Right lung (tissue), 5 donors: ENCODE results near the gene PCBD2. TPM values are rescaled to one million over a fixed set of nuclear protein-coding genes. Genes with fewer than 3 reads are reported as not detected.
"Not testable (repeated sequence)": the region's sequence is repeated elsewhere in the genome, so short reads cannot be mapped to it uniquely, and the experiment has no call there.

Source experiments
- DNase-seq, 2 donors: peaks; one replicate each; pipeline ENCODE4 v3.0.0-alpha.2; 2013
- polyA plus RNA-seq, 5 donors: library from polyadenylated mRNA; unstranded; fragments of 120-200 nt; gene quantifications; one replicate each; pipeline versions ENCODE4 v1.2.1 to v1.2.3, GENCODE V29; 2013; ENCODE audit warnings: inconsistent platforms in 1 of 5, low replicate concordance in 1 of 5; ENCODE audit not compliant: insufficient read length in 5 of 5, insufficient read depth in 1 of 5

Gene PCBD2
- polyA plus RNA-seq, 5 donors = 10.8 to 16.1 (median 14.1) TPM

DNA sequence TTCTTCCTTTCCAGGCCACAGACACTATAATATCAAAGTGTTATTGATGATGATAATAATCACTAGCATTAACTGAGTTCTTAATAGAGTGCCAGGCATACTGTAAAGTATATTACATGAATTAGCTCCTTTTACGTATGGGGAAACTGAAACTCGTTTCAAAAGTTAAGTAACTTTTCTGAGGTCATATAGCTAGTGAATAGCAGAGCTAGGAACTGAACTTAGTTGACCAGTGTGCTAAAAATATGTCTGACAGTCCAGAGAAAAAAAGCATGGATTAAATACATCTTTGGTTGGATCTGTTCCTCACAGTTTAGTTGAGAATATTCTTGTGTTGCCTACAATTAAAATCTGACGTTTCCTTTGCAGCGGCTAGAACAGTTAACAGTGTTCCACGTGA, 44.4 kb downstream of the PCBD2 start:
- DNase-seq = no peak

DNA sequence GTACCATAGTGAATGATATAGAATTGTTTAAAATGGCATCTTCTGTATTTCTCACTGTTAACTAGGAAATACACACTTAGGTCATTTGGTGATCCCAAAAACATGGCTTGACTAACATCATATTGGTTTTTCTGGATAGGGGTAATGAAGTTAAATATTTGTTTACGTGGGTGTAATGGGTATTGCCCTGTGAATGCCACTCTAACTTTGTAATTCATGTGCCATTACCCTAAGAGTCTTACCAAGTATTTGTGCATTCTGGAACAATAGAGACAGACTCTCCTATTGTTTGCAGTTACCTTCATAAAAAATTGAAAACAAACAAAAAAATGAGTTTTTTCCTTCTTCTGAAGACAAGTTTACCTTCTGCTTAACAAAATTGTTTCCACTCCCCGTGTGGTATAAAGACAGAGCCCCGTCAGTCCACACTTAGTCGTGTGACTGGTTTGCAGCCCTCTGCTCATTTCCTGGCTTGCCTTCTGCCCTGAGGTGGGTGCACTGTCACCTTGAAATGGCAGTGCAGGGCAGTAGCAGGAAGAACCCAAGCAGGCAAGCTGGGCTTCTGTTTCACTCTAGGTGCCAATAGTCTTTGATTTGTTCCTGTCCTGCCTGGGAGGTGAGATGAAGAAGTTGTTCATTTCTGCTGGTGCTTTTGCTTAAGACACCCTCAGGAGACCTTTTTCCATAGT, 53.1 kb downstream of the PCBD2 start:
- no peak for DNase-seq

DNA sequence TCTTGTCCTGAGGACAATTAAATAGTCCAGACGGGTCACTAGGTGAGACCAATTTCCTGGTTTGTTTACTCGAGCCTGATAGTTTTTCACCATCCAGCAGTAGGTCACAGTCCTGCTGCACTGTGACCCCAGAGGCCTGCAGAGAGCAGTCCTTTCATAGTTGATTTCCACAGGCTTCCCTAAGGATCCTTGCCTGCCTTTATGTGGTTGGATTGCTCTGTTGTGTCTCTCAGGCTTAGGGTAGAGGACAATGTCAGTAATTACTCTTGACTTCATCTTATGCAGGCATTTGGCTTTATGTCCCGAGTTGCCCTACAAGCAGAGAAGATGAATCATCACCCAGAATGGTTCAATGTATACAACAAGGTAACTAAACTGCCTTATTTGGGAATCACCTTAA, 53.8 kb downstream of the PCBD2 start:
- no peak for DNase-seq

DNA sequence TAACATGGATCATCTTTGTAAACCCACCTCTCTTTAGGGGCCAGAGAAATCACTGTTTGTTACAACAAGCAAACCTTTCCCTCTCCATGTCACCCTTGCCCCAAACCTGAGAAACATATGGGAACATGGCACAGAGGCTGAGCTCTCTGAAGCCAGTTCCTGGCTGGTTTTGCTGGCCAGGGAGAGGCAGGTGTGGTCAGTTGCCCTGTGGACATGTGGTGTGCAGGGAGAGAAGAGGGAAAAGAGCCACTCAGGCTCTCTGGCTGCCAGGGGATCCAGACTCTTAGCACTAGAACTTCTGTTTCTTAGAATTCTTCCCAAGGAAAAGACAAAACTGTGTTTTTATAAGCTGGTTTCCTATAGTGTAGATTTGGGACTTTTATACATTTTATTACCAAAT, 58.2 kb downstream of the PCBD2 start:
- DNase-seq = no peak

DNA sequence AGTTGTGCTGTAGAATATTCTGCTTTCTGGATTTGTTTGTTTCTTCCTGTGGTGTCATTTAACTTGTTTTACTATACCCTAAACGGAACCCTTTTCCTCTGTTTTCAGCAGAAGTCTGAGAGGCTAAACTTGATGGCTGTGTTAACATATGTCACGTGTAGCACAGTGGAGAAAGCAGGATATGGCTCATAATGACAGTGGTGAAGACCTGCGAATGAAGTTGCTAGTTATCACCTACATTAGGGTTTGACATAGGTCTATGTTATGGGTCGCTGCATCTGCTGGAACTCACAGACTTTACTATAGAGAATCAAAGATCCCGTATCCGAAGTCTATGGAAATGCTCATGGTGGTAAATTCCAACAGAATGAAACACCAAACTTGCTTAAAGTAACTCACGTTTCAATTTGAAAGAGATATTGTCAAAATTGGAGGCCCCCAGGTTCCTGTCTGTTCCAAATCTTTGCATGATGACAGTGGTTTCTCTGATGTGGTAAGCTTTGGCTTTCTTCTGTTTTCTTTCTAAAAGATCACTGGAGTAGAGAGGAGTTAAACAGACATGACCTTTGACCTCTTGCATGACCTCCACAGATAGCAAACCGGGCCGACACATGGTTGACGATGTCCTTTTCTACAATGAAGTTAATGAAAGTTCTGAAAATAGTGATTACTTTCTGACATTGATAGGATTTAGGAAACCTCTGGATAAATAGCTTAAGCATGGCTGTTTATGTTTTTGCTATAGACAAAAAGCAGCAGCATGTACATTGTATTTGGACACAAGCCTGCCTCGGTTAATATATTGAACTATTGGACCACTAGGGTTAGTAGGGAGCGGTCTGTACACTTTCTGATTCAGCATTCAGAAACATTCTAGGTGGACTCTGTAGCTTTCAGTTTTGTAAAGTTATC, 59.7 kb downstream of the PCBD2 start:
- DNase-seq = no peak

- no peak for DNase-seq
Observed at GRCh38 chr5:134965271-134965825, 60.4 kb downstream of the PCBD2 start.

DNA sequence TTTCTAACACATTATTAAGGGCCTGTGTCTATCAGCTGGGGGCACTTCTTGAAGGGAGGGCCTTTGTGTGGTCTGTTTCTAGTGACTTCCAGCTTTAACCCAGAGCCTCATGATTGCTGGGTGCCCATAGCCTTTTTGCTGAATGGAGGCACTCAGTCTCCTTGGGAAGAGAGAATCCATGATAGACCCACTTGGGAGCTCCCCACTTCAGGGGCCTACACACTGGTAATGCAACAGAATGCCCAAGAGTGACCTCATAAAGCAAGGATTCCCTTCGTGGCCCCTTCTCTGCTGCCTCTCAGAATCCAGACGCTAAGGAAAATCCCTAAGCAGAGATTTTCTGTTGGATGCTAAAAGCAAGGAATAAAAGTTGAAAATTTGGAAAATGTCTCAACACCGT, 62.7 kb downstream of the PCBD2 start, which contains the start of gene CATSPER3:
Gene CATSPER3 (plus strand): TSS at position 301 of the 400 bp plus-strand sequence. CDS start 85 bp downstream, at position 386.
- DNase-seq = no peak

DNA sequence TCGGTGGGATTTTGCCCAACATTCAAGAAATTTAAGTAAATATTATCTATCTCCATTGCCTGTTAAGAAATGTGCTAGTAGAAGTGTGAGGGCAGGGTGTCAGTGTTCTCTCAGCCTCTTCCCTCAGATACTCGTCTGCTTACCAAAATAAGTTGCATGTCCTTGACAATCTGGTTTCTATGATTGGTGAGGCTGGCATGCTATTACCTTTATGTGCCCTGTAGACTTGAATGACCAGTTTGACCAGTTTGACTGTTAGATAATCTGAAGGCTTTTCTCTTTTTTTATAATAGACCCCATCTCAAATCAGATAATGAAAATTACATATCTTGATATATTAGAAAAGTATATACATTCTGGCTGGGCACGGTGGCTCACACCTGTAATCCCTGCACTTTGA, 63.1 kb downstream of the PCBD2 start:
- DNase-seq = no peak

DNA sequence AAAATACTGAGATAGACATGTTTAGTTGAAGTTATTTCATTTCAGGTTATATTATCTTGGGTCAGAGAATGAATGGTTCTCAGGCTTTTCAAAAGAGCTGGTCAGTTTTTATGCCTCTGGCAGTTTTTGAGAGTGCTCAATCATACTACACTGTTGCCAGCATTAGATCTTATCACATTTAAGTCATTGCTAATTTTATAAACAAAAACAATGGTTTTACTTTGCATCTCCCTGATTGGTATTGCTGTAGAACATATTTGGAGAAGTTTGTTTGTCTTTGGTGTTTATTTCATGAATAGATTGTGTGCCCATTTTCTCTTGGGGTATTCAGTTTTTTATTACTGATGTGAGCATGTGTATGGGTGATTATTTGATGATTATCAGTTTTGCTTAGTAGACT, 64.2 kb downstream of the PCBD2 start:
- no peak for DNase-seq

- DNase-seq = no peak
Observed at GRCh38 chr5:134975078-134975715, 70.3 kb downstream of the PCBD2 start.

GRCh38 chr5:134975843-134976242, 70.9 kb downstream of the PCBD2 start:
- no peak for DNase-seq

GRCh38 chr5:134976841-134977240, 71.9 kb downstream of the PCBD2 start:
- DNase-seq = no peak

GRCh38 chr5:134979416-134979815, 74.5 kb downstream of the PCBD2 start:
- DNase-seq = no peak

DNA sequence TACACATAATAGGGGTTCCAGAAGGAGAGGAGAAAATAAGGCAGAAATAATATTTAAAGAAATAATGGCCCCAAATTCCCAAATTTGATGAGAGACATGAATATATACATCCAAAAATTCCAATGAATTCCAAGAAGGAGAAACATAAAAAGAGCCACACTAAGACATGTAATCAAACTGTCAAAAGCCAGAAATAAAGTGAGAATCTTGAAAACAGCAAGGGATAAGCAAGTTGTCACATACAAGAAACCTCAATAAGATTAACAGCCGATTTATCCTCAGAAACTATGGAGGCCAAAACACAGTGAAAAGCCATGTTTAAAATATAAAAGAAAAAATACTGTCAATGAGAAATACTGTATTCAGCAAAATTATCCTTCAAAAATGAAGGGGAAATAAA, 77.3 kb downstream of the PCBD2 start:
- no peak for DNase-seq

GRCh38 chr5:134989266-134989830, 84.4 kb downstream of the PCBD2 start:
- DNase-seq = no peak

GRCh38 chr5:134990183-134990582, 85.3 kb downstream of the PCBD2 start:
- not testable (repeated sequence) for DNase-seq

GRCh38 chr5:134992148-134992547, 87.2 kb downstream of the PCBD2 start:
- no peak for DNase-seq

DNA sequence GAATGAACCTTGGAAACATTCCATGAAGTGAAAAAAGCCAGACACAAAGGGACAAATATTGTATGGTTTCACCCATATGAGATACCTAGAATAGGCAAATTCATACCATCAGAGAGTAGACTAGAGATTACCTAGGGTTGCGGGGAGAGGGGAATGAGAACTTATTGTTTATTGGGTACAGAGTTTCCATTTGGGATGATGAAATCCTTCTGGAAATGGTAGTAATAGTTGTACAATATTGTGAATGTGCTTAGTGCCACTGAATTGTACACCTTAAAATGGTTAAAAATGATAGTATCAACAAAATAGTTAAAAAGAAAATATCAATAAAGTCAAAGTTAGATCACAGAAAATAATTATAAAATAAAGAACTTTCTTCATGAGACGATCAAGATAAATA, 88.2 kb downstream of the PCBD2 start:
- no peak for DNase-seq

- no peak for DNase-seq
Observed at GRCh38 chr5:134994560-134995156, 89.7 kb downstream of the PCBD2 start.

DNA sequence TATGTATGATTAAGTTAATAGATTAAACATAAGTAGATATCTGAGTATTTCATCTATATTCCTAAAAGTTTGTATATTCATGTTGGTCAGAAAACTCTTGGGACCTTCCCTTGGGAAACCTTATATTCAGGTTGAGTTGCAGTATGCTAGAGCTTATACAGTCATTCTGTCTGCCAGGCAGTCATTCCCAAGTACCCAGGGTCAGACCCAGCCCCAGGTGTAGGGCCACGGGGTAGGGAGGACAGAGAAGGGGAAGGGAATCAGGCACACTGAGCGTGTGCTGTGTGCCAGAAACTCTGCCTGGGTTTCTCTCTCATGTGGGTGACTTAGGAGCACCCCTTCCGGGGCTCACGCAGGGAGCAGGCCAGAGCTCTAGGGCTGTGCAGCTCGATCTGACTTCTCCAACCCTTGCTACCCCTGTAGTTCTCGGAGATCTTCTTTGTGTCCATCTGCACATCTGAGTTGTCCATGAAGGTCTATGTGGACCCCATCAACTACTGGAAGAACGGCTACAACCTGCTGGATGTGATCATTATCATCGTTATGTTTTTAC, 91.0 kb downstream of the PCBD2 start:
- DNase-seq = no peak

GRCh38 chr5:134997015-134997414, 92.1 kb downstream of the PCBD2 start:
- no peak for DNase-seq
